ENCODE results near the gene VPS29.

VPS29 gene

DNA sequence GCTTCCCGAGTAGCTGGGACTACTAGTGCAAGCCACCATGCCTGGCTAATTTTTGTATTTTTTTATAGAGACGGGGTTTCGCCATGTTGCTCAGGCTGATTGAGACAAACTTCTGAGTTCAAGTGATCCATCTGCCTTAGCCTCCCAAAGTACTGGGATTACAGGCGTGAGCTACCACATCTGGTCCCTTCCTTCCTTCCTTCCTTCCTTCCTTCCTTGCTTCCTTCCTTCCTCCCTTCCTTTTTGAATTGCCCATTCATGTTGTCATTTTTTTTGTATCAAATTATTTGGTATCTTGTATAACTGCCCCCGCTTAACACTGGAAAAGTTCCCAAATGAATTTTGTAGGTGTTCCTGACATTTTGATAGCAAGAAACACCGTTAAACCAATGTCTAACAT lies 11.9 kb upstream of the VPS29 start:
- DNase-seq, result no peak
- TF ChIP-seq CTCF (IDR thresholded peaks at IDR 0.05; ENCODE audit: low read depth, low read length), result no peak
- no peaks in the 10 kb centered on the region for H3K27me3 ChIP-seq
- H3K9me3 ChIP-seq, result no peaks in the 10 kb centered on the region
- no peak overlapping the region for H3K4me3 ChIP-seq (ENCODE audit: low read depth, low read length)
- H3K4me1 ChIP-seq, result no peaks in the 10 kb centered on the region
- H3K36me3 ChIP-seq, result no peaks in the 10 kb centered on the region

DNA sequence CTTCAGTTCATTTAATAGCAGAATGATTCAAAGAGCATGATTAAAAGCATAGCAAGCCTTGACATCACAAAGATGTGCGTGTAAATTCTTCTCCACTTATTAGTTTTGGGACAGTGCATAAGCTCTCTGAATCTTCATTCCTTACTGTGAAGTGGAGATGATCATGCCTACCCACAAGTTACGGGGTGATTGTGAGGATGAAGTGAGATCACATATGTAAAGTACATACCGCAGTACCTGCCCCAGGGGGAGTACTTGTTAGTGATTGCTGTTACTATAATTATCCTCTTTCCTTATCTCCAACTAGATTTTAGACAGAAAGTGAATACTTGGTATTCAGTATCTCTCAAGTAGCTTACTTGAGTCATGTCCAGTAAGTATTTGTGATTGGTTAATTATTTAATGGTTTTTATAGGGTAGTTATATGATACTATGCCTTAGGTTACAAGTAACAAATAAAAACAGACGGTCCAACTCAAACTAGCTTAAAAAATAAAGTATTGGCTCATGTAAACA lies 6.2 kb upstream of the VPS29 start:
- no peaks in the 10 kb centered on the region for H3K27me3 ChIP-seq
- DNase-seq, result no peak
- no peaks in the 10 kb centered on the region for H3K4me1 ChIP-seq
- H3K9me3 ChIP-seq, result no peaks in the 10 kb centered on the region; the same call in 1 of the 2 replicates
- H3K36me3 ChIP-seq, result no peaks in the 10 kb centered on the region
- TF ChIP-seq CTCF (IDR thresholded peaks at IDR 0.05; ENCODE audit: low read depth, low read length), result no peak
- H3K4me3 ChIP-seq (ENCODE audit: low read depth, low read length), result no peak overlapping the region

GRCh38 chr12:110505332-110505731 lies 3.4 kb upstream of the VPS29 start:
- no peak for TF ChIP-seq CTCF (IDR thresholded peaks at IDR 0.05; ENCODE audit: low read depth, low read length)
- no peaks in the 10 kb centered on the region for H3K27me3 ChIP-seq
- no peaks in the 10 kb centered on the region; the same call in 1 of the 2 replicates for H3K4me1 ChIP-seq
- DNase-seq, result no peak
- H3K4me3 ChIP-seq (ENCODE audit: low read depth, low read length), result no peak overlapping the region
- H3K36me3 ChIP-seq, result no peaks in the 10 kb centered on the region
- H3K9me3 ChIP-seq, result no peaks in the 10 kb centered on the region; the same call in 1 of the 2 replicates

DNA sequence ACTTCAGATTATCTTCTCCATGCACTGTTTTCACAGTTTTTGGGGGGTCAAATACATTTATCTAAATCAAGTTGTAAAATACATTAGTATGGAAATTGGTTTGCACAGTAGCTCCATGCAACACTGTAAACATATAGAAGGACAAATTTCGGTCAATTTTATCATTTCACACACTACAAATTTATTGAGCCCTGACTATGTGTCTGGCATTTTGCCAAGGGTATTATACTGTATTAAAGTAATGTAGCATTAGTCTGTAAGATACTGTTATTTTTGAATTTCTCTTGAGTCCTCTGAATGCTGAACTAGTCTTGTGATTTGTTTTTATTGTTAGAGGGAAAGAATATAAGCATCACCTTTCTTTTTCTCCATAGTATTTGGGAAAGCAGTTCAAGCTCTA lies 1.5 kb upstream of the VPS29 start:
- H3K9me3 ChIP-seq, result no peaks in the 10 kb centered on the region; the same call in 1 of the 2 replicates
- H3K4me1 ChIP-seq, result no peaks in the 10 kb centered on the region; the same call in 1 of the 2 replicates
- no peak for DNase-seq
- no peak for TF ChIP-seq CTCF (IDR thresholded peaks at IDR 0.05; ENCODE audit: low read depth, low read length)
- H3K36me3 ChIP-seq, result no peaks in the 10 kb centered on the region
- H3K4me3 ChIP-seq (ENCODE audit: low read depth, low read length), result no peak overlapping the region
- H3K27me3 ChIP-seq, result no peaks in the 10 kb centered on the region

DNA sequence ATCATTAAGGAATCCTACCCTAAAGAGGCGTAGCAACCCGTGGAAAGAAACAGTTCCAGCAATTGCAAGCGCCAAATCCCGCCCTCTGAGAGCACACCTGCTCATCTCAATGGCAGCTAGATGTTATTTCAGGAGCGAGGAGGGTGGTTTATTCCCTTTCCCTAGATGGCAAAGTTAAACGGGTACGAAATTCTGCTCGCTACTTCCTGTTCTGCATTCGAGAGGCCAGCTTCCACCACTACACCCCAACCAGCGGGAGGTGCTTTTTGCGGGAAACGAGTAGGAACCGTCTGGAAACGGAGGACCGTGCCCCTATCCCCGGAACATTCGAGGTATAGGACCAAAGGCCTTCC lies 536 bp downstream of the VPS29 start:
- peak overlapping the region; percentile 92 for H3K4me3 ChIP-seq (ENCODE audit: low read depth, low read length)
- no peaks in the 10 kb centered on the region for H3K27me3 ChIP-seq
- H3K9me3 ChIP-seq, result no peaks in the 10 kb centered on the region; the same call in 1 of the 2 replicates
- DNase-seq, result peak; percentile 38
- H3K4me1 ChIP-seq, result no peaks in the 10 kb centered on the region; the same call in 1 of the 2 replicates
- peaks cover 4% of the 10 kb centered on the region for H3K36me3 ChIP-seq
- TF ChIP-seq CTCF (IDR thresholded peaks at IDR 0.05; ENCODE audit: low read depth, low read length), result no peak

DNA sequence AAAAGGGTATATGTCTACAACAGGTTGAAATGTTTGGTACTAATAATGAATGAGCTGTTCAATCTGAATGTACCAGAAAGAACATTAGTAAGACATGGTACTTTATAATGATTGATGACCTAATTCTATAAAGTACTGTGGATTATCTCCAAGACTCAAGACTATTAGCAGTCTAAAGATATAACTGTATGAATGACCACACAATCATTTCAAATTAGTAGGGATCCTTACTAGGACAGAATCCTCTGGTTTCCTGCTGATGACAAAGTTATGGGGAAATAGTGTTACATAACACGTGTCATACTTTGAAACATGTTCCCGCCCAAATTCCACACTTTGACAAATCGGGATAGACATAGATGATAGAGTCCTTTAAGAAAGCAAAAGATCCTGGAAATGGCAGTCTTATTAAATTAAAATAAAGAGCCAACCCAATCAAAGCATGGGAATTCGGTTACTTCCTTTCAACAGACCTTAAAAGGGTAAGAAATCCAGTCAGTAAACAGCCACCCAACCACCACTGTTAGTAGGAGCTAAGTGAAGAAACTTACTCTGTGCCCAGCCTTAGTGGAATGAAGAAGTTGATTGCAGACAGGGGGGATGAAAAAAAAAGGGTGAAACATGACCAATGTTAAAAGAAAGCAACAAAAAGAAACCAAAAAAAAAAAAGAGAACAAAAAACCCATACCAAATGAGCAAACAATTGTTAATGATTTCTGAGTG lies 2.8 kb downstream of the VPS29 start:
- TF ChIP-seq CTCF (IDR thresholded peaks at IDR 0.05; ENCODE audit: low read depth, low read length), result no peak
- DNase-seq, result no peak
- H3K4me1 ChIP-seq, result no peaks in the 10 kb centered on the region; the same call in 1 of the 2 replicates
- H3K4me3 ChIP-seq (ENCODE audit: low read depth, low read length), result no peak overlapping the region
- no peaks in the 10 kb centered on the region for H3K27me3 ChIP-seq
- no peaks in the 10 kb centered on the region; the same call in 1 of the 2 replicates for H3K9me3 ChIP-seq
- peaks cover 23% of the 10 kb centered on the region for H3K36me3 ChIP-seq
